Measurements from ENCODE around the gene KRTAP10-4.

DNA sequence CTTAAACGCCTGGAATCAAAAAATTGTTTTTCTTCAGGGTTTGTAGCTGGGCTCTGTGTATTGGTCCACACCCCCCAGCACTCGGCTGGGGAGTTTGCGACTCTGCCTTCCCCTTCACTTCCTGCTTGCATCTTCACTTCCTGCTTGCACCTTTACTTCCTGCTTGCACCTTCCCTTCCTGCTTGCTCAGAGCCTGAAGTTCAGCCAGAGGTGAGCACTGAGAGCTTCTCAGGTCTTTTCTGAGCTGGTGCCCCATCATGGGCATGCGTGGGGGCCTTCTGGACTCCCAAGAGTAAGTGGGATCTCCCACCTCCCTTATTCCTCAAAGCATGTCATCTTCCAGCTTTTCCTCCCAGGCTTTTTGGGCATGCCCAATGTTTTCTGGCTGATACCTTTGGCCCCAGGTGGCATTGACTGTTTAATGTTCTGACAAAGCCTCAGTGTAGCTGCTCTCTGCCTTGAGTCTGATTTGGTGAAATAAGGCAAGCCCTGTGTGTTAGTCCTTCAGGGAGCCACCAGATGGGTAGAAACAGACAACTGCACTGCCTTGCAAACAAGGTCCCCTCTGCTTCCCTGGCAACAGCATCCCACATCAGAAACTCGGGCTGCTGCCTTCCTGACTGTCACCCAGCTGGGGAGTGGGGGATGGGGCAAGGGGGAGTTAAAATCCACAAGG is 25.7 kb upstream of the KRTAP10-4 start:
- TF ChIP-seq, protein P1, sequence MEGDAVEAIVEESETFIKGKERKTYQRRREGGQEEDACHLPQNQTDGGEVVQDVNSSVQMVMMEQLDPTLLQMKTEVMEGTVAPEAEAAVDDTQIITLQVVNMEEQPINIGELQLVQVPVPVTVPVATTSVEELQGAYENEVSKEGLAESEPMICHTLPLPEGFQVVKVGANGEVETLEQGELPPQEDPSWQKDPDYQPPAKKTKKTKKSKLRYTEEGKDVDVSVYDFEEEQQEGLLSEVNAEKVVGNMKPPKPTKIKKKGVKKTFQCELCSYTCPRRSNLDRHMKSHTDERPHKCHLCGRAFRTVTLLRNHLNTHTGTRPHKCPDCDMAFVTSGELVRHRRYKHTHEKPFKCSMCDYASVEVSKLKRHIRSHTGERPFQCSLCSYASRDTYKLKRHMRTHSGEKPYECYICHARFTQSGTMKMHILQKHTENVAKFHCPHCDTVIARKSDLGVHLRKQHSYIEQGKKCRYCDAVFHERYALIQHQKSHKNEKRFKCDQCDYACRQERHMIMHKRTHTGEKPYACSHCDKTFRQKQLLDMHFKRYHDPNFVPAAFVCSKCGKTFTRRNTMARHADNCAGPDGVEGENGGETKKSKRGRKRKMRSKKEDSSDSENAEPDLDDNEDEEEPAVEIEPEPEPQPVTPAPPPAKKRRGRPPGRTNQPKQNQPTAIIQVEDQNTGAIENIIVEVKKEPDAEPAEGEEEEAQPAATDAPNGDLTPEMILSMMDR (IDR thresholded peaks at IDR 0.05): no peak
- no peak for TF ChIP-seq POLR2AphosphoS5 (IDR thresholded peaks at IDR 0.05)
- TF ChIP-seq POLR2A (IDR thresholded peaks at IDR 0.05): no peak
- no peak for TF ChIP-seq EP300 (IDR thresholded peaks at IDR 0.05)
